SK-N-SH (cell line): Measurements from ENCODE around the gene TBC1D8.

Experiments used
- CTCF ChIP-seq: fragments of 200-600 bp; sonication (generic); IDR thresholded peaks from 2 replicates; pipeline ENCODE4 v1.6.1; 2017; ENCODE audit warnings: antibody characterized with exemption, mild to moderate bottlenecking, moderate library complexity
- ELF1 ChIP-seq: IDR thresholded peaks from 2 replicates; pipeline ENCODE4 v1.4.0; 2012
- EZH2phosphoT487 ChIP-seq: fragments of 200-600 bp; sonication (generic); IDR thresholded peaks from 2 replicates; pipeline ENCODE4 v1.6.1; 2017; ENCODE audit warnings: low read depth, mixed run types, mild to moderate bottlenecking, antibody characterized with exemption, moderate library complexity, borderline replicate concordance
- POLR2AphosphoS5 ChIP-seq: IDR thresholded peaks from 2 replicates; pipeline ENCODE4 v1.6.1; 2012; ENCODE audit warnings: low read depth, low read length
- RAD21 ChIP-seq: IDR thresholded peaks from 2 replicates; pipeline ENCODE4 v1.6.1; 2012; ENCODE audit warnings: mild to moderate bottlenecking, low read length
- RFX5 ChIP-seq: IDR thresholded peaks from 2 replicates; pipeline ENCODE4 v1.6.1; 2012; ENCODE audit warnings: mild to moderate bottlenecking, improper control_type of control experiment, low read length
- TAF1 ChIP-seq: IDR thresholded peaks from 2 replicates; pipeline ENCODE4 v1.6.1; 2012; ENCODE audit warnings: low read depth, mild to moderate bottlenecking, low read length, moderate library complexity, borderline replicate concordance
- TEAD4 ChIP-seq: IDR thresholded peaks from 2 replicates; pipeline ENCODE4 v1.4.0; 2012; ENCODE audit warnings: mild to moderate bottlenecking, borderline replicate concordance; ENCODE audit not compliant: insufficient read depth
- TF ChIP-seq, protein P1 (sequence below): IDR thresholded peaks from 2 replicates; pipeline ENCODE4 v1.6.1; 2012; ENCODE audit warnings: mild to moderate bottlenecking, low read depth, low read length, moderate library complexity
- TF ChIP-seq, protein P2 (sequence below): IDR thresholded peaks from 2 replicates; pipeline ENCODE4 v1.4.0; 2012; ENCODE audit warnings: low read depth

GRCh38 chr2:100965596-100965995, 185.6 kb downstream of the TBC1D8 start:
- no peak for TF ChIP-seq TEAD4
- no peak for TF ChIP-seq CTCF
- TF ChIP-seq, protein P1, sequence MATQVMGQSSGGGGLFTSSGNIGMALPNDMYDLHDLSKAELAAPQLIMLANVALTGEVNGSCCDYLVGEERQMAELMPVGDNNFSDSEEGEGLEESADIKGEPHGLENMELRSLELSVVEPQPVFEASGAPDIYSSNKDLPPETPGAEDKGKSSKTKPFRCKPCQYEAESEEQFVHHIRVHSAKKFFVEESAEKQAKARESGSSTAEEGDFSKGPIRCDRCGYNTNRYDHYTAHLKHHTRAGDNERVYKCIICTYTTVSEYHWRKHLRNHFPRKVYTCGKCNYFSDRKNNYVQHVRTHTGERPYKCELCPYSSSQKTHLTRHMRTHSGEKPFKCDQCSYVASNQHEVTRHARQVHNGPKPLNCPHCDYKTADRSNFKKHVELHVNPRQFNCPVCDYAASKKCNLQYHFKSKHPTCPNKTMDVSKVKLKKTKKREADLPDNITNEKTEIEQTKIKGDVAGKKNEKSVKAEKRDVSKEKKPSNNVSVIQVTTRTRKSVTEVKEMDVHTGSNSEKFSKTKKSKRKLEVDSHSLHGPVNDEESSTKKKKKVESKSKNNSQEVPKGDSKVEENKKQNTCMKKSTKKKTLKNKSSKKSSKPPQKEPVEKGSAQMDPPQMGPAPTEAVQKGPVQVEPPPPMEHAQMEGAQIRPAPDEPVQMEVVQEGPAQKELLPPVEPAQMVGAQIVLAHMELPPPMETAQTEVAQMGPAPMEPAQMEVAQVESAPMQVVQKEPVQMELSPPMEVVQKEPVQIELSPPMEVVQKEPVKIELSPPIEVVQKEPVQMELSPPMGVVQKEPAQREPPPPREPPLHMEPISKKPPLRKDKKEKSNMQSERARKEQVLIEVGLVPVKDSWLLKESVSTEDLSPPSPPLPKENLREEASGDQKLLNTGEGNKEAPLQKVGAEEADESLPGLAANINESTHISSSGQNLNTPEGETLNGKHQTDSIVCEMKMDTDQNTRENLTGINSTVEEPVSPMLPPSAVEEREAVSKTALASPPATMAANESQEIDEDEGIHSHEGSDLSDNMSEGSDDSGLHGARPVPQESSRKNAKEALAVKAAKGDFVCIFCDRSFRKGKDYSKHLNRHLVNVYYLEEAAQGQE: no peak
- TF ChIP-seq TAF1: no peak
- TF ChIP-seq RFX5: no peak
- TF ChIP-seq RAD21: no peak
- no peak for TF ChIP-seq ELF1
- no peak for TF ChIP-seq POLR2AphosphoS5
- TF ChIP-seq EZH2phosphoT487: no peak
- TF ChIP-seq, protein P2, sequence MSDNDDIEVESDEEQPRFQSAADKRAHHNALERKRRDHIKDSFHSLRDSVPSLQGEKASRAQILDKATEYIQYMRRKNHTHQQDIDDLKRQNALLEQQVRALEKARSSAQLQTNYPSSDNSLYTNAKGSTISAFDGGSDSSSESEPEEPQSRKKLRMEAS: no peak
